SK-N-DZ (cell line): Measurements from ENCODE around the gene ZBTB12.
"Not testable (repeated sequence)": the region's sequence is repeated elsewhere in the genome, so short reads cannot be mapped to it uniquely, and the experiment has no call there.

ENCODE experiments used
- DNase-seq: peaks from one replicate; pipeline ENCODE4 v3.0.0-alpha.2; 2015; ENCODE audit warnings: low spot score

Gene ZBTB12

DNA sequence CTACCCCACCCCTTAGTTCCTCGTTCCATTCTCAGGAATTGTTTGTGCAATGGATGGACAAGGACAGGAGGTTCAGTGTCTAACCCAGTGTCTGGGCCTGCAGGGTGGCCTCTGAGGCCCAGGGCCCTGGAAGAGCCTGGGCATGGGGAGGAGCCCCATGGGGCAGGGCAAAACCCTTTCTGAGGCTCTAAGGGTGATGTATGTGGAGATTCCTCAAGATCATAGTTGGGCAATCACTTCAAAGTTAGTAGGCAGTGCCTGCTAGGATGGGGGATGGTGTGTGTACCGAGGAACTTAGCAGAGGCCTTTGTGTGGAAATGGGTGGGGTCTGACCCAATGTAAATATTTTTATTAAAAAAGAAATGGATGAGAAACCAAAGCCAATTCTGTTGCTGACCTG, 18.9 kb upstream of the ZBTB12 start:
- DNase-seq, result no peak

DNA sequence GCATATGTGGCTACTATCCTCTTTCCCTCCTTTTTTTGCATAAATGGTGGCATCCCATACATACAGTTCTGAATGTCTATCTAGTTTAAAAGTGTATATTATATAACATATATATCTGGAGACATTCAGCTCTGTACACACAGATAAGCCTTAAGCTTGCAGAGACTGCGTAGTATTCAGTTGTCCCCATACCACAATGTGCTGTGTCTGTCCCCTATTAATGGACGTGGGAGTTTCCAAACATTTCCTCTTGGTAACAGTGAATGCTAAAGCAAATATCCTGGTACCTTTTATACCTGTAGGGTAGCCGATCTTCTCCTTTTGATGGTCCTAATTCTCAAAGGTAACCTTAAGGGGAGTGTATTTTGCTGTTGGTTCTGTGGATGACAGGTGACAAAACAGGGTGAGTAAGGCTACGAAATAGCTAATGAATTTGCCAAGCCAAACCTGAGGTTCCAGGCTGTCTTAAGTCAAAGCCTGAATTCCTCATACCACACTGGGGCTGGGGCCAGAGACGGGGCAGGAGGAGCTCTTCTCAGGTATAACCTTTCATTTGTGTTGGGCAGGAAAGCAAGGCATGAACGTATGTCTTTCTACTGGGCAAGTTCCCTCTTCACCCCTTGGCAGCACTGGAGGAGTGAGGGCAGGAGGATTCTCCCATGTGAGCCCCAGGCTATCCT, 17.9 kb upstream of the ZBTB12 start:
- no peak for DNase-seq

DNA sequence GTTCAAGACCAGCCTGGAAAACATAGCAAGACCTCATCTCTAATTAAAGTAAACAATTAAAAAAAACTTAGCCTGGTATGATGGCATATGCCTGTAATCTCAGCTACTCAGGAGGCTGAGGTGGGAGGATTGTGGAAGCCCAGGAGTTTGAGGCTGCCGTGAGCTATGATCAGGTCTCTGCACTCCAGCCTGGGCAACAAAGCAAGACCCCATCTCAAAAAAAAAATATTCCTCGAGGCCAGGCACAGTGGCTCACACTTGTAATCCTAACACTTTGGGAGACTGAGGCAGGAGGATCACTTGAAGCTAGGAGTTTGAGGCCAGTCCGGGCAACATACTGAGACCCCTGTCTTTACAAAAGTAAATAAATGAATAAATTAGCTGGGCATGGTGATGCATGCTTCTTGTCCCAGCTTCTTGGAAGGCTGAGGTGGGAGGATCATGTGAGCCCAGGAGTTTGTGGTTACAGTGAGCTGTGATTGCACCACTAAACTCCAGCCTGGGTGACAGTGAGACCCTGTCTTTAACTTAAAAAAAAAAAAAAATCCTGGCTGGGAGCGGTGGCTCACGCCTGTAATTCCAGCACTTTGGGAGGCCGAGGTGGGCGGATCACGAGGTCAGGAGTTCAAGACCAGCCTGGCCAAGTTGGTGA, 16.3 kb upstream of the ZBTB12 start:
- DNase-seq, result no peak

DNA sequence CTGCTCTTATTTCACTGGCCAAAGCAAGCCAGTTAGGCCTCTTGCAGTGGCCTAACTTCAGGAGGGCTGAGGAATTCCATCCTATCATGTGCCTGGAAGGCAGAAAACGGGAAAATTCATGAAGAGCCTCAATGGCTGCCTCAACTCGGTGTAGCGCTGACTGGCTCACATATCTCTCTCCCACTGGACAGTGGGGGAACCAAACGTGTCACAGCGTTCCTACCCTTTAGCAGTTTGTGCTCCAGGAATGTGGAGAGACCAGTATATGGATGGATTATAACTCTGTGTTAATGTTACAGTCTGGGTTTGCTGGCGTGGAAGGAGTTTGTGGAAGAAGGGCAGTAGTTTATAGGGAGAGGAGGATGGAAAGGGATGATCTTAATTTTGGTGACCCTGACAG, 13.9 kb upstream of the ZBTB12 start:
- DNase-seq, result no peak

DNA sequence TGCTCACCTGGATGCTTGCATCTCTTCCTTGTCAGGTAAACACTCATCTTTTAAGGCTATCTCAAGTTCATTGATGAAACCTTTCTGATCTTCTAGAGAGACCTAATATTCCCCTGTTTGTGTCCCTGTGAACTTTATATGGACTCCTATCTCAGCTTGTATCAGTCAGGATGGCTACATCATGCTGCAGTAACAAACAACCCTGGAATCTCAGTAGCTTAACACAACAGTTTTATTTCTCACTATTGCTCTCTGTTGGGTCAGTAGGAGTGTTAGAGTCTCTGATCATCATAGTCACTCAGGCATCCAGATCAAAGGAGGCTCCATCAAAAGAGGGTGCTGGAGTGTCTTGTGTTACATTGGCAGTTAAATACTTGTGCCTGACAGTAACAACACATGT, 13.5 kb upstream of the ZBTB12 start:
- no peak for DNase-seq

DNA sequence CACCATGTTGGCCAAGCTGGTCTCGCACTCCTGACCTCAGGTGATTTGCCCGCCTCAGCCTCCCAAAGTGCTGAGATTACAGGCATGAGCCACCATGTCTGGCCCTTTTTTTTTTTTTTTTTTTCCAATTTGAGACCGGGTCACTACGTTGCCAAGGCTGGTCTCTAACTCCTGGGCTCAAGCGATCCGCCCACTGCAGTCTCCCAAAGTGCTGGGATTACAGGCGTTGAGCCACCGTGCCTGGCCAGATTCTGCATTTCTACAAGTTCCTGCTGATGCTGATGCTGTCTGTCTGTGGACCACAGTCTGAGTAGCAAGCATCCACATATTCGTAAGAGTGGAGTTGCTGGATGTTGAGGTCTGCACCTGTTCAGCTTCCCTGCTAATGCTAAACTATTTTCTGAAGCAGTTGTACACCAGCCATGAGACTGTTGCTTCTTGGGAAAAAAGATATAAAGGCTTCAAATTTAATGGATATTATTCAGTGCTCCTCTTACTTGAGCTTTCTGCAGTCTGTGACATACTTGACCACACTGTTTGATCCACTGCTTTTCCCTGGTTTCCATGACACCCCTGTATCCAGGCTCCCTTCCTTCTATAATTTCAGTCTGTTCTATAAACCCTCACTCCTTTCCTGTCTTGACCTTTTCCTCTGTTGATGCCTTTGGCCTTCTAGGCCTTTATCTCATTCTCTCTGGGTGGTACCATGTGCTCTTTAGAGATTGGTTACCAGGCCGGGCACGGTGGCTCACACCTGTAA, 10.1 kb upstream of the ZBTB12 start:
- DNase-seq, result no peak

DNA sequence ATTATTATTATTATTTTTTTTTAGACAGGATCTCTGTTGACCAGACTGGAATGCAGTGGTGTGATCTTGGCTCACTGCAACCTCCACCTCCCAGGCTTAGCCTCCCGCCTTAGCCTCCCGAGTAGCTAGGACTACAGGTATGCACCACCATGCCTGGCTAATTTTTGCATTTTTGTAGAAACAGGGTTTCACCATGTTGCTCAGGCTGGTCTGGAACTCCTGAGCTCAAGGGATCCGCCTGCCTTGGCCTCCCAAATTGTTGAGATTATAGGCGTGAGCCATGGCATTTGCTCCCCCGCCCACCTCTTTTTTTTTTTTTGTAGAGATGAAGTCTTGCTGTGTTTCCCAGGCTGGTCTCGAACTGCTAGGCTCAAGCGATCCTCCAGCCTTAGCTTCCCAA, 7.4 kb upstream of the ZBTB12 start:
- DNase-seq, result not testable (repeated sequence)

DNA sequence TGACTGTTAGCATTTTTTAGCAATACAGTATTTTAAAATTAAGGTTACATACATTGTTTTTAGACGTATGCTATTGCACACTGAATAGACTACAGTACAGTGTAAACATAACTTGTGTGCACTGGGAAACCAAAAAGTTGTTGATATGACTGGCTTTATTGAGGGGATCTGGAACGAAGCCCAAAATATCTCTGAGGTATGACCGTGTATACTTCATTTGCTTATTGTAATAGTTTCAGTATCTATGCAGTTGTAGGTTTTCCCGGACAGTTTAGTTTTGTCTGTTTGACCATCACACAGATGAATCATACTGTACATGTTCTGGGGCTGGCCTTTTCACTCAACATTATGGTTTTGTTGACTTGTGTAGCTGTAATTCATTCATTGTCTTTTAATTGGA, 6.9 kb upstream of the ZBTB12 start:
- no peak for DNase-seq

DNA sequence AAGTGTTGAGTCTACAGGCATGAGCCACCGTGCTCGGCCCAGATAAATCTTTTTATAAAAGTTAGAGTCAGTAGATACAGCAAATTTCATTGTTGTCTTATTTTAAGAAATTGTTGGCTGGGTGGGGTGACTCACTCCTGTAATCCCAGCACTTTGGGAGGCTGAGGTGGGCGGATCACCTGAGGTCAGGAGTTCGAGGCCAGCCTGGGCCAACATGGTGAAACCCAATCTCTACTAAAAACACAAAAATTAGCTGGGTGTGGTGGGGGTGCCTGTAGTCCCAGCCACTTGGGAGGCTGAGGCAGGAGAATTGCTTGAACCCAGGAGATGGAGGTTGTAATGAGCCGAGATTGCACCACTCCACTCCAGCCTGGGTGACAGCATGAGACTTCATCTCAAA, 6.4 kb upstream of the ZBTB12 start:
- DNase-seq, result not testable (repeated sequence)

DNA sequence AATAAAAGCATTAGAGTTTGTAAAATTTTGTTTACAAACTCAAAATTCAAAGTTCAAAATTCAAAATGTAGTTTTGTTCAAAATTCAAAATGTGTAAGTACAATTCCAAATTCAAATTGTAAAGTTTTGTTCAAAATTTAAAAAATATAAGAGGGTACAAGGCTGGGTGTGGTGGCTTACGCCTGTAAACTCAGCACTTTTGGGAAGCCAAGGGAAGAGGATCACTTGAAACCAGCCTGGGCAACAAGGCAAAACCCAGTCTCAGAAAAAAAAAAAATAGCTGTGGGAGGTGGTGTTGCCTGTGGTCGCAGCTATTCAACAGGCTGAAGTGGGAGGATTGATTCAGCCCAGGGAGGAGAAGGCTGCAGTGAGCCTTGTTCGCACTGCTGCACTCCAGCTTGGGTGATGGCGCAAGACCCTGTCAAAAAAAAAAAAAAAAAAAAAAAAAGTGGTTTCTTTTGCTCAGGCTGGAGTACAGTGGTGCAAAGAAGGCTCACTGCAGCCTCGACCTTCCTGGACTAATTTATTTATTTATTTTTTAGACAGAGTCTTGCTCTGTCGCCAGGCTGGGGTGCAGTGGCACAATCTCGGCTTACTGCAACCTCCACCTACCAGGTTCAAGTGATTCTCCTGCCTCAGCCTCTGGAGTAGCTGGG, 5.4 kb upstream of the ZBTB12 start:
- no peak for DNase-seq

DNA sequence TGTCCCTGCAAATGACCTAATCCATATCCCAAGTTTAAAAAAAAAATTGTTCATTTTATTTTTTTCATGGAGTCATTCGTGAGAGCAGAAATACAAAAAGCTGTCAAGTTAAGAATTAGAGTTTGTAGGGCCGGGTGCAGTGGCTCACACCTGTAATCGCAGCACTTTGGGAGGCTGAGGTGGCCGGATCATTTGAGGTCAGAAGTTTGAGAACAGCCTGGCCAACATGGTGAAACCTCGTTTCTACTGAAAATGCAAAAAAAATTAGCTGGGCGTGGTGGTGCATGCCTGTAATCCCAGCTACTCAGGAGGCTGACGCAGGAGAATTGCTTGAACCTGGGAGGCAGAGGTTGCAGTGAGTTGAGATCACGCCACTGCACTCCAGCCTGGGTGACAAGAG, 4.8 kb upstream of the ZBTB12 start:
- DNase-seq, result not testable (repeated sequence)

DNA sequence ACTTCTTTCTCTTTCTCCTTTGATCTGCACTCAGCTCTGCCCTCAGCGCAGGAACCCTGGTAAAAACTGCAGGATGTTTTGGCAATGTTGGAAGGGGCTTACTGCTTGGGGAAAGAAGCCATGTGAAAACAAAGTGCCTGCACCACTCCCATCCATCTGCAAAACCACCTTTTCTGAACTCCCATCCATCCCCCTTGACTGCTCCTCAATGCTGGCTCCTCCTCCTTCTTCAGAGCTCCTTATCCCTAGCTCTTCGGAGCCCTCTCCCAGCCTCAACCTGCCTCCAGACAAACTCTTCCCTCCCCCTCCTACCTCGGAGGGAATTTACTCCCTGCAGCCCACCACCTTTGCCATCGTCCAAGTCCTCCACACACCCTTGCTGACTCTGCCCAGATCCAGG, 4.2 kb upstream of the ZBTB12 start:
- no peak for DNase-seq

DNA sequence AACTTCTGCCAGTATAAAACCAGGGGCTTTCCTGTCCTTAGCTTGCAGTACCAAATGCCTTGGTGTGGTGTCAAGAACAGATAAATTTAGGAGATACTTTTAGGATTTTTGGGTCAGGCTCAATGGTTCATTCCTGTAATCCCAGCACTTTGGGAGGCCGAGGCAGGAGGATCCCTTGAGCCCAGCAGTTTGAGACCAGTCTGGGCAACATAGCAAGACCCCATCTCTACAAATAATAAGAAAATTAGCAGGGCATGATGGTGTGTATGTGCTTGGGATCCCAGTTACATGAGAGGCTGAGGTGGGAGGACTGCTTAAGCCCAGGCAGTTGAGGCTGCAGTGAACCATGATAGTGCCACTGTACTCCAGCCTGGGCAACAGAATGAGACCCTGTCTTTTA, 3.2 kb upstream of the ZBTB12 start:
- DNase-seq, result no peak

DNA sequence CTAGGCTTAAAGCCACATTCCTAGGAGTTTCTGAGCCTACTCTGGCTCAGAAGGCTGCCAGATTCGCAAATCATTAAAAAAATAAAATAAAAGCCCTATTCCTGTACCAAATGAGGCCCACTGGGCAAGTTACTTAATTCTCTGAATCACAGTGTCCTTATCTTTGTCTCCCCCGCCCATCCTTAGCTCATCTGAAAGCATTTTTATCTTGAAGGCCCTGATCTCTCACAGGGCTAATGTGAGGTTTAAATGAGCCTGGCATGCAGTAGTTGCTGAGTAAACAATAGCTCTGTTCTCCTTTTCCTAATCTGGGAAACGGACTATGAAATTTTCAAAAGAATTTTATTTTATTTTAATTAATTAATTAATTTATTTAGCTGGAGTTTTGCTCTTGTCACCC, 2.1 kb upstream of the ZBTB12 start:
- no peak for DNase-seq

DNA sequence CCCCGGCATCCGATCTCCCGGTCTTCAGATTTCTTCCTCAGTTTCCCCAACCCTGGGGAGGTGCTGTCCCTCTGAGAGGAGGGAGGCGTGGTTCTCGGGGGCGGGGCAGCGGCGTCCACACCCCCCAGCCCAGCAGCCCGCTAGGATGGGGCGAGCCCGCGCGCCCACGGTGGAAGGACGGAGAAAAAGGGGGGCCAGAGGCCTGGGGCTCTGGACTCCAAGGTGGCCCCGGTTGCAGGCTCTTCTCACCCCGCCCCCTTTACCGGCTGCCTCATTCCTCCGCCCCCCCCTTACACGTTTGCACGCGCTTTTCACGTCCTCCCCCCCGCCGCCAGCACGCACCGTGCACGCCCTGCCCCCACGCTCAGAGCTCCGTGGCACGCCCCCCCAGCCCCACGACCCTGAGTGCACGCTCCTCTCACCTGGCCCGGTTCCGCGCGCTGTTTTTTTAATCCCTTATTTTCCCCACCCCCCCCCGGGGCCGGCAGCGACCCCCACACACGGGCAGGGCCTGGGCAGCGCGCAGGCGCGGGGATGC, 402 bp downstream of the ZBTB12 start:
- DNase-seq, result no peak

DNA sequence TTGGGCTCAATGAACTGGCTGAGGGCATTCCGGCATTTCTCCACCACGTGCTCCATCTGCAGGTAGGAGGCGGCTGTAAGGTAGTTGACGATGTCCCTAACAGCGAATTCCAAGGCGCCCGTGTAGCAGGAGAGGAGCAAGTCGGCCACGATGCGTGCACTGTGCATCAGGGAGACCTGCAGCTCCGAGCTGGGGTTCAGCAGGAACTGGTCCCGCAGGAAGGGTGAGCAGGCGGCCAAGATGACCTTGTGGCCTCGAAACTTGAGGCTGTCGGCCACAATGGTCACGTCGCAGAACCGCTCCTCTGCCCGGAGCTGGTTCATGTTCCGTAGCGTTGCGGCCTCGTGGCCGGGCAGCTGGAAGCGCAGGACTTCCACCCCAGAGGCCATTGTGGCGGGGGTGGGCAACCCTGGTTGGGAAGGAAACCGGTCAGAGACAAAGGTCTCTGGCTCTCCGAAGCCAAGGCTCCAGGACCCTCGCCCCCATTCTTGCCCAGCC, 920 bp downstream of the ZBTB12 start:
- no peak for DNase-seq

DNA sequence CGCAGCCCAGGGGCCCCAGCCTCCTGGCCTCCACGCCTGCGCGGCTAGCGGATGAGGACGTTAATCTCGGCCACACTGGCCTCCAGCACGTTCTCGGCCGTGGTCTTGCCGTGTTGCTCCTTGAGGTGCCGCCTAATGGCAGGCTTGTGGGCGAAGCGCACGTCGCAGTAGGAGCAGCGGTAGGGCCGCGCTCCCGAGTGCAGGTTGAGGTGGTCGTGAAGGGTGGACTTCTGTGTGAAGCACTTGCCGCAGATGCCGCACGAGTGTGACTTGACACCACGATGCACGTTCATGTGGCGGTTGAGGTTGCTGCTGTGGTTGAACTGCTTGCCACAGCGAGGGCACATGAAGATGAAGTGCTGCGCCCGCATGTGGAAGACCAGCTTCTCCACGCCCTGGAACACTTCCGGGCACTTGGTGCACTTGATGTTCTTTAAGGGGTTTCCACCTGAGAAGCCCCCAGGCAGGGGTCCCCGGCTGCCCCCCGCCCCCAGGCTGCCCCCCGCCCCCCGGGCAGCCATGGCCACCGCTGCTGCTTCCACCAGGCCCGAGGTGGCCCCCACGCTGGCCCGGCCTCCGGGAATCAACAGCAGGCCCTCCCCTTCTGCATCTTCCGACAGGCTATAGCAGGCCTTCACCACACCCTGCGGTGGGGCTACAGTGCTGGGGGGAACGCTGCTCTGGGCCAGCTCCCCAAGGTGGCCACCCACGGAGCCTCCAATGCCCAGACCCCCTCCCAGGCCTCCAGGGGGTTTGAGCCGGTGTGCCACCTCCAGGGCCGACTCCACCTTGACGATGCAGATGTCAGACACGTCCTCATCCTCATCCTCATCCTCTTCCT, 1.8 kb downstream of the ZBTB12 start:
- no peak for DNase-seq

DNA sequence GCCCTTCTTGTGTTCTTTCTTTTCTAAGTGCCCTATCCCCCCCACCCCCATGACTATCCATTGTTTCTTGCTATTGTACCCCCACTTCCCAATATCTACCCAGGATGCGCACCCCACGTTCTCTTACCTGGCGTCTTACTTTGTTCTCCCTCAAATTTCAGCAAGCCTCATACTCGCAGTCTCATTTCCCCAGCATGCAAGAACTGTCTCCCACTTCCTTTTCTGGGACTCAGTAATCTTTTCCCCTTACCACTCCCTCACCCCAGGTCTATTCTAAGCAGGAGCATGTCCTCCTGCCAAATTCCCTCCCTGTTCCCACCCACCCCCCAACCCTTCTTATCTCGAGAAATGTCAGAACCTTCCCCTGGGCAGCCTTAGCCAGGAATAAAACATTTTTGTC, 2.7 kb downstream of the ZBTB12 start:
- DNase-seq, result no peak

DNA sequence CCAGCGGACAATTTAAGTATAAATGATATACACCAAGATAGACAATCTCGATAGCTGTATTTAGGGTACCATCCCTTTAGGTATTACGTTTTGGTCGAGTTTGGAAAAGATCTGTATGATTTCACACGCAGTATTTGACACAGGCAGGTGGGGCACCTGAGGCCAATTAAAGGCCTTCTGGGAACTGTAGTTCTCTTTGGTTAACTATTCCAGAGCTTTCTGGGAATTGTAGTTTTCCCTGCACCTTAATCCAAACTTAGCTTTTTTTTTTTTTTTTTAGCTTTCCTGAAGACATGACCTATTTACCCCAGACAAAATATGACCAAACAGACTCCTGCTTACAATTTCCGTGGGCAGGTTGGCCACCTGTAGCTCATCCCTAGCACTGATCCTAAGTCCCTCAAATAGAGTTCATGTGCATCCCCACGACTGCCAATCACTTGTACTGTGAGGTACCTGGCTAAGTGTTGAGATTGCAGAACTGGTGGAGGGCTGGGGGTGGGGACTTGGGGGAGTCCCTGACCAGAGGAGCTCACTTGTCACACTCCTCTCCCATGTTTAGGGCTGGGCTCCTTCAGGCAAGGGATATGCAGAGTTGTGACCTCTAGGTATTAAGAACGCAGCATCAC, 3.4 kb downstream of the ZBTB12 start:
- DNase-seq, result peak; percentile 60

DNA sequence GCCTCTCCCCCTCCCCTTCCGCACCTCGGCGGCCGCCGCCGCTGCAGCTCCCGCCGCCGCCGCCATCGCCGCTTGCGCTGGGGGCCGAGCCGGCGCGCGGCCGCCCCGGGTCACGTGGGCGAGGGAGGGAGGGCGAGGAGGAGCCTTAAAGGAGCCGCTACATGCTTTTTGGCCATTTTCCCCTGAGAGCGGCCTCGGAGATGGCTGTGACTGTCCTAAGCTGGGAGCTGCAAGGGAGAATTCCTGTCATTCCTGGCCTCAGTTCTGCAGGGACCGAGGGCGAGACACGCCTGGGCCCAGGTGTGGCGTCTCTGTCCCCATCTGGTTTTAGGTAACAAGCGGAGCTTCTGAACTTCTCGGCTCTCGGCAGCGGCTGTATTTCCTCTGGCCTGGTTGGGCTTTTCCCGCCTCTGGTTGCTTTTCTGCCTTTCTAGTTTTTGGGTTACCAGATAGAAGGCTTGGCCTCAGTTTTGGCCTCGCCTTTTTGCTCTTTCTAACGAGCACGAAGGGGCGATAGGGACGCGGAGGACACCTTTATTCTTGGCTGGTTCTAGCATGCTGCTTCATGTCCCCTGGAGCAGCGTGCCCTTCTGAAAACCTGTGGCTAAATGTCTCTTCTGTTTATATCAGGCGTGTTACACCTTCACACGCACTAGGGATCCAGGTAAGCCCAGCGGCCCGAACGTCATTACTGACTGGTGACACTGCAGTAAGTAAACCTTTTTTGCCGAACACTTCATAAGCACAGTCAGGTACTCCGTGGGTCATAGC, 4.1 kb downstream of the ZBTB12 start, which contains the start of gene EHMT2:
Gene EHMT2 (minus strand): TSS at position 87 of the 771 bp plus-strand sequence. CDS start 21 bp downstream, at position 66.
- DNase-seq, result peak; percentile 80
